ENCODE data around the gene CYBA.
"Not testable (repeated sequence)": the region's sequence is repeated elsewhere in the genome, so short reads cannot be mapped to it uniquely, and the experiment has no call there.

The CYBA gene

GRCh38 chr16:88614818-88615580 lies 35.9 kb downstream of the CYBA start:
- DNase-seq (ENCODE audit: low read depth in 3 of 3), result no peak

- DNase-seq (ENCODE audit: low read depth in 3 of 3), result no peak
Observed at GRCh38 chr16:88613911-88614817, 36.7 kb downstream of the CYBA start.

GRCh38 chr16:88613293-88613692 lies 37.6 kb downstream of the CYBA start:
- DNase-seq (ENCODE audit: low read depth in 3 of 3), result no peak

- DNase-seq (ENCODE audit: low read depth in 3 of 3), result no peak
Observed at GRCh38 chr16:88610909-88611812, 39.7 kb downstream of the CYBA start.

- no peak for DNase-seq (ENCODE audit: low read depth in 3 of 3)
Observed at GRCh38 chr16:88610080-88610479, 40.8 kb downstream of the CYBA start.

- not testable (repeated sequence) for DNase-seq (ENCODE audit: low read depth in 3 of 3)
Observed at GRCh38 chr16:88609426-88609825, 41.4 kb downstream of the CYBA start.

GRCh38 chr16:88608076-88608475 lies 42.8 kb downstream of the CYBA start:
- no peak for DNase-seq (ENCODE audit: low read depth in 3 of 3)

- DNase-seq (ENCODE audit: low read depth in 3 of 3), result no peak
Observed at GRCh38 chr16:88606148-88606757, 44.6 kb downstream of the CYBA start.

GRCh38 chr16:88605186-88606147 lies 45.4 kb downstream of the CYBA start:
- DNase-seq (ENCODE audit: low read depth in 3 of 3), result no peak

GRCh38 chr16:88602091-88602490 lies 48.8 kb downstream of the CYBA start:
- DNase-seq (ENCODE audit: low read depth in 3 of 3), result no peak

GRCh38 chr16:88601313-88602036 lies 49.4 kb downstream of the CYBA start:
- no peak for DNase-seq (ENCODE audit: low read depth in 3 of 3)

GRCh38 chr16:88600539-88600896 lies 50.3 kb downstream of the CYBA start:
- no peak for DNase-seq (ENCODE audit: low read depth in 3 of 3)

- DNase-seq (ENCODE audit: low read depth in 3 of 3), result no peak
Observed at GRCh38 chr16:88599825-88600538, 50.9 kb downstream of the CYBA start.

- DNase-seq (ENCODE audit: low read depth in 3 of 3), result no peak
Observed at GRCh38 chr16:88599092-88599733, 51.6 kb downstream of the CYBA start.

- no peak for DNase-seq (ENCODE audit: low read depth in 3 of 3)
Observed at GRCh38 chr16:88597856-88598491, 52.9 kb downstream of the CYBA start.

GRCh38 chr16:88596483-88596882 lies 54.4 kb downstream of the CYBA start:
- no peak for DNase-seq (ENCODE audit: low read depth in 3 of 3)

- DNase-seq (ENCODE audit: low read depth in 3 of 3), result no peak
Observed at GRCh38 chr16:88595921-88596320, 54.9 kb downstream of the CYBA start.

GRCh38 chr16:88595101-88595500 lies 55.8 kb downstream of the CYBA start:
- DNase-seq (ENCODE audit: low read depth in 3 of 3), result no peak
